NCI-H524 treated with DMSO at 0.1 percent for 48 hours (cell line): ENCODE measurements around the gene STAG1.
"Not testable (repeated sequence)": the region's sequence is repeated elsewhere in the genome, so short reads cannot be mapped to it uniquely, and the experiment has no call there.

Source experiments
- DNase-seq: peaks from one replicate; lab custom pipeline; 2025; lab: John Stamatoyannopoulos, UW

The STAG1 gene

GRCh38 chr3:136752172-136752421 lies at the start of gene STAG1:
Gene STAG1, minus strand, starts transcription at chr3:136752378. Its CDS starts 121,480 bp downstream, at chr3:136630898.
- no peak for DNase-seq

- DNase-seq, result not testable (repeated sequence)
Measured at GRCh38 chr3:136801146-136801545, 49.0 kb upstream of the STAG1 start.

- no peak for DNase-seq
Measured at GRCh38 chr3:136792556-136793330, 40.6 kb upstream of the STAG1 start.

- DNase-seq, result no peak
Measured at GRCh38 chr3:136790786-136791185, 38.6 kb upstream of the STAG1 start.

GRCh38 chr3:136789976-136790375 lies 37.8 kb upstream of the STAG1 start:
- no peak for DNase-seq

GRCh38 chr3:136788154-136788553 lies 36.0 kb upstream of the STAG1 start:
- DNase-seq, result no peak

GRCh38 chr3:136787349-136787748 lies 35.2 kb upstream of the STAG1 start:
- no peak for DNase-seq

- DNase-seq, result no peak
Measured at GRCh38 chr3:136783708-136784191, 31.6 kb upstream of the STAG1 start.

- no peak for DNase-seq
Measured at GRCh38 chr3:136780741-136781140, 28.6 kb upstream of the STAG1 start.

- no peak for DNase-seq
Measured at GRCh38 chr3:136778865-136779264, 26.7 kb upstream of the STAG1 start.

- no peak for DNase-seq
Measured at GRCh38 chr3:136772709-136773108, 20.5 kb upstream of the STAG1 start.

- not testable (repeated sequence) for DNase-seq
Measured at GRCh38 chr3:136758160-136759102, 6.3 kb upstream of the STAG1 start.

GRCh38 chr3:136755192-136755591 lies 3.0 kb upstream of the STAG1 start:
- no peak for DNase-seq

GRCh38 chr3:136753326-136753939 lies 1.3 kb upstream of the STAG1 start:
- DNase-seq, result no peak

- DNase-seq, result peak; percentile 95
Measured at GRCh38 chr3:136752422-136753325, 496 bp upstream of the STAG1 start.

GRCh38 chr3:136751316-136752171 lies 634 bp downstream of the STAG1 start:
- DNase-seq, result peak; percentile 40

- no peak for DNase-seq
Measured at GRCh38 chr3:136750897-136751315, 1.3 kb downstream of the STAG1 start.

- DNase-seq, result no peak
Measured at GRCh38 chr3:136750209-136750896, 1.8 kb downstream of the STAG1 start.

- DNase-seq, result not testable (repeated sequence)
Measured at GRCh38 chr3:136749602-136750001, 2.6 kb downstream of the STAG1 start.

- DNase-seq, result no peak
Measured at GRCh38 chr3:136749091-136749490, 3.1 kb downstream of the STAG1 start.
